SK-N-SH (cell line): ENCODE results near the gene DSG4. TPM values are rescaled to one million over a fixed set of nuclear protein-coding genes. Genes with fewer than 3 reads are reported as not detected.

ENCODE experiments used
- CTCF ChIA-PET: fragments of 300-600, 350-600 bp; formaldehyde crosslinking; extraction: SDS; loops from one replicate; lab custom pipeline; 2021; lab: Yijun Ruan, JAX
- POLR2A ChIA-PET: fragments of 350-600 bp; sonication (Branson Sonifier 250); formaldehyde crosslinking; extraction: SDS; loops from one replicate; lab custom pipeline; 2020; ENCODE audit warnings: antibody characterized with exemption, inconsistent platforms; lab: Yijun Ruan, JAX
- DNase-seq: peaks from one replicate; pipeline ENCODE4 v3.0.0; 2012
- H2AFZ ChIP-seq: fragments of 200-600 bp; sonication (generic); 2 replicates; pipeline ENCODE4 v1.8.1; 2016; ENCODE audit warnings: antibody characterized with exemption, mild to moderate bottlenecking, low read depth
- H3F3A ChIP-seq: fragments of 200-600 bp; sonication (generic); replicated peaks from 2 replicates; pipeline ENCODE3; 2016; ENCODE audit warnings: antibody characterized with exemption, mild to moderate bottlenecking; ENCODE audit not compliant: insufficient read depth
- H3K27ac ChIP-seq, 2 experiments: fragments of 200-500 bp in 1 of 2; fragments of 200-600 bp in 1 of 2; sonication (Bioruptor generic) in 1 of 2; sonication (generic), shearing (Covaris generic) in 1 of 2; 2 replicates each; pipeline versions ENCODE4 v1.5.1 to v1.6.1; 2014 to 2016; ENCODE audit warnings: low read depth in 2 of 2, inconsistent platforms in 1 of 2, low read length in 1 of 2, mild to moderate bottlenecking in 1 of 2, mixed read lengths in 1 of 2
- H3K27me3 ChIP-seq: fragments of 200-600 bp; sonication (generic), shearing (Covaris generic); 2 replicates; pipeline ENCODE4 v1.6.1; 2016; ENCODE audit warnings: mixed run types; ENCODE audit not compliant: insufficient read depth
- H3K36me3 ChIP-seq, 2 experiments: fragments of 200-500 bp in 1 of 2; fragments of 200-600 bp in 1 of 2; sonication (Bioruptor generic) in 1 of 2; sonication (generic) in 1 of 2; replicated peaks in 1 of 2; 2 replicates each; pipeline versions ENCODE3 to v1.5.1; 2014 to 2016; ENCODE audit warnings: low read length in 1 of 2, mild to moderate bottlenecking in 1 of 2; ENCODE audit not compliant: insufficient read depth in 2 of 2, control insufficient read depth in 1 of 2
- H3K4me1 ChIP-seq, 2 experiments: fragments of 200-500 bp in 1 of 2; fragments of 200-600 bp in 1 of 2; sonication (Bioruptor generic) in 1 of 2; sonication (generic), shearing (Covaris generic) in 1 of 2; 2 replicates each; pipeline versions ENCODE4 v1.5.1 to v1.6.1; 2014 to 2016; ENCODE audit warnings: low read depth in 1 of 2, low read length in 1 of 2, mixed run types in 1 of 2; ENCODE audit not compliant: insufficient read depth in 2 of 2, control insufficient read depth in 1 of 2
- H3K4me2 ChIP-seq: fragments of 200-600 bp; sonication (generic), shearing (Covaris generic); 2 replicates; pipeline ENCODE4 v1.6.1; 2017; ENCODE audit warnings: mixed run types
- H3K4me3 ChIP-seq, 2 experiments: fragments of 200-500 bp in 1 of 2; fragments of 200-600 bp in 1 of 2; sonication (Bioruptor generic) in 1 of 2; sonication (generic), shearing (Covaris generic) in 1 of 2; 2 replicates each; pipeline versions ENCODE4 v1.5.1 to v1.8.1; 2014 to 2016; ENCODE audit warnings: low read depth in 2 of 2, inconsistent platforms in 1 of 2, low read length in 1 of 2, mild to moderate bottlenecking in 1 of 2, mixed read lengths in 1 of 2, moderate library complexity in 1 of 2
- H3K79me2 ChIP-seq: fragments of 200-600 bp; sonication (generic); 2 replicates; pipeline ENCODE4 v1.8.1; 2017; ENCODE audit warnings: mild to moderate bottlenecking; ENCODE audit not compliant: insufficient read depth
- H3K9ac ChIP-seq: fragments of 200-600 bp; sonication (generic); 2 replicates; pipeline ENCODE4 v1.6.1; 2017; ENCODE audit warnings: mixed run types
- H3K9me2 ChIP-seq: fragments of 200-600 bp; sonication (generic); 2 replicates; pipeline ENCODE4 v1.6.1; 2017; ENCODE audit warnings: mixed run types
- H3K9me3 ChIP-seq: fragments of 200-600 bp; sonication (generic); 2 replicates; pipeline ENCODE4 v1.6.1; 2017; ENCODE audit warnings: mixed run types, mild to moderate bottlenecking, moderate library complexity
- H4K20me1 ChIP-seq: fragments of 200-600 bp; sonication (generic); 2 replicates; pipeline ENCODE4 v1.6.1; 2017; ENCODE audit warnings: mild to moderate bottlenecking, mixed run types; ENCODE audit not compliant: insufficient read depth
- CHD2 ChIP-seq: fragments of 150-350 bp; IDR thresholded peaks from 2 replicates; pipeline ENCODE4 v1.6.1; 2018; ENCODE audit warnings: low read length; ENCODE audit not compliant: partially characterized antibody
- ELF1 ChIP-seq: IDR thresholded peaks from 2 replicates; pipeline ENCODE4 v1.4.0; 2012
- EP300 ChIP-seq, 2 experiments: IDR thresholded peaks; 2 replicates each; pipeline versions ENCODE4 v1.4.0 to v1.6.1; 2012; ENCODE audit warnings: borderline replicate concordance in 1 of 2, low read depth in 1 of 2, low read length in 1 of 2
- FOSL2 ChIP-seq: IDR thresholded peaks from 2 replicates; pipeline ENCODE4 v1.4.0; 2012; ENCODE audit warnings: low read depth, mild to moderate bottlenecking, moderate library complexity, borderline replicate concordance
- FOXJ3 ChIP-seq: sonication (generic); formaldehyde crosslinking; IDR thresholded peaks from 2 replicates; pipeline ENCODE4 v1.5.1; 2020; ENCODE audit warnings: mild to moderate bottlenecking, missing genetic modification reagents
- FOXM1 ChIP-seq: IDR thresholded peaks from 2 replicates; pipeline ENCODE4 v1.4.0; 2012; ENCODE audit warnings: low read depth, mild to moderate bottlenecking
- GABPA ChIP-seq: IDR thresholded peaks from 2 replicates; pipeline ENCODE4 v1.4.0; 2012; ENCODE audit warnings: low read depth, mild to moderate bottlenecking
- IRF3 ChIP-seq: fragments of 150-350 bp; IDR thresholded peaks from 2 replicates; pipeline ENCODE4 v1.6.1; 2016; ENCODE audit warnings: mild to moderate bottlenecking, low read depth, low read length
- JUND ChIP-seq: IDR thresholded peaks from 2 replicates; pipeline ENCODE4 v1.4.0; 2012
- NFIC ChIP-seq: IDR thresholded peaks from 2 replicates; pipeline ENCODE4 v1.4.0; 2012; ENCODE audit warnings: borderline replicate concordance
- POLR2AphosphoS5 ChIP-seq: IDR thresholded peaks from 2 replicates; pipeline ENCODE4 v1.6.1; 2012; ENCODE audit warnings: low read depth, low read length
- RCOR1 ChIP-seq: fragments of 150-350 bp; IDR thresholded peaks from 2 replicates; pipeline ENCODE4 v1.6.1; 2017; ENCODE audit warnings: antibody characterized with exemption, low read length
- RFX5 ChIP-seq: IDR thresholded peaks from 2 replicates; pipeline ENCODE4 v1.6.1; 2012; ENCODE audit warnings: mild to moderate bottlenecking, improper control_type of control experiment, low read length
- RXRA ChIP-seq: IDR thresholded peaks from 2 replicates; pipeline ENCODE4 v1.4.0; 2012; ENCODE audit warnings: low read depth, mild to moderate bottlenecking, borderline replicate concordance
- TAF1 ChIP-seq: IDR thresholded peaks from 2 replicates; pipeline ENCODE4 v1.6.1; 2012; ENCODE audit warnings: low read depth, mild to moderate bottlenecking, low read length, moderate library complexity, borderline replicate concordance
- TCF12 ChIP-seq: IDR thresholded peaks from 2 replicates; pipeline ENCODE4 v1.4.0; 2012
- TEAD4 ChIP-seq: IDR thresholded peaks from 2 replicates; pipeline ENCODE4 v1.4.0; 2012; ENCODE audit warnings: mild to moderate bottlenecking, borderline replicate concordance; ENCODE audit not compliant: insufficient read depth
- USF1 ChIP-seq: IDR thresholded peaks from 2 replicates; pipeline ENCODE4 v1.4.0; 2012; ENCODE audit warnings: low read depth, borderline replicate concordance
- USF2 ChIP-seq: fragments of 150-350 bp; IDR thresholded peaks from 2 replicates; pipeline ENCODE4 v1.6.1; 2017; ENCODE audit warnings: antibody characterized with exemption, low read length, low read depth, borderline replicate concordance
- ZBTB33 ChIP-seq: IDR thresholded peaks from 2 replicates; pipeline ENCODE4 v1.4.0; 2012; ENCODE audit warnings: low read depth, borderline replicate concordance
- WGBS: methylation state at CpG from one replicate; pipeline ENCODE4 v1.1.6; 2017; ENCODE audit warnings: low lambda C conversion rate; 5-methylcytosine and 5-hydroxymethylcytosine counted together
- polyA plus RNA-seq, 3 experiments: library from polyadenylated mRNA; depleted of rRNA; stranded (reverse); fragments of >200 nt; gene quantifications; 2 replicates each; pipeline ENCODE4 v1.2.3, GENCODE V29; 2012

DSG4 gene
- polyA plus RNA-seq, 1 of the 3 experiments (the other 2 are of a cell fraction), result not detected

GRCh38 chr18:31432316-31432715, 55.7 kb downstream of the DSG4 start:
- Histone ChIP-seq H3K9ac (no peak overlapping the region), H3F3A (no peaks in the 10 kb centered on the region), H3K4me3 (no peak overlapping the region), H3K27me3 (no peaks in the 10 kb centered on the region; the same call in 1 of the 2 replicates), H3K9me2 (no peaks in the 10 kb centered on the region), H3K27ac (no peak overlapping the region), H3K4me2 (no peak overlapping the region), H3K36me3 (no peaks in the 10 kb centered on the region), H3K9me3 (no peaks in the 10 kb centered on the region), H2AFZ (no peak overlapping the region), H4K20me1 (no peaks in the 10 kb centered on the region), H3K79me2 (no peaks in the 10 kb centered on the region), H3K4me1 (no peaks in the 10 kb centered on the region)
- 6% methylated on average over 1 of the region's 1 CpG for WGBS
- DNase-seq, result no peak
- TF ChIP-seq RCOR1 (no peak), TAF1 (no peak), USF2 (no peak), NFIC (no peak), JUND (no peak), TCF12 (no peak), ELF1 (no peak), GABPA (no peak), IRF3 (no peak), POLR2AphosphoS5 (no peak)
- ChIA-PET CTCF (no interaction called here), POLR2A (no interaction called here)

- POLR2A ChIA-PET, result interaction anchor here (0.6 kb wide), 1 partner anchor 747 kb away, joined by 3 read pairs; no protein-coding TSS in a partner anchor
Measured at GRCh38 chr18:31436825-31437224, 60.2 kb downstream of the DSG4 start.

More at GRCh38 chr18:31436825-31437224, 60.2 kb downstream of the DSG4 start:
- DNase-seq, result no peak
- Histone ChIP-seq H4K20me1 (no peaks in the 10 kb centered on the region), H3K79me2 (no peaks in the 10 kb centered on the region), H3K9me2 (no peaks in the 10 kb centered on the region), H3K9me3 (no peaks in the 10 kb centered on the region), H3F3A (no peaks in the 10 kb centered on the region), H2AFZ (no peak overlapping the region), H3K4me3 (no peak overlapping the region), H3K27ac (no peak overlapping the region), H3K36me3 (no peaks in the 10 kb centered on the region), H3K4me1 (no peaks in the 10 kb centered on the region), H3K9ac (no peak overlapping the region), H3K27me3 (peaks cover 10% of the 10 kb centered on the region; the same call in 1 of the 2 replicates), H3K4me2 (no peak overlapping the region)
- 1% methylated on average over 3 of the region's 3 CpGs for WGBS
- CTCF ChIA-PET, result no interaction called here
- TF ChIP-seq ELF1 (no peak), TEAD4 (no peak), FOSL2 (no peak), RFX5 (no peak), FOXM1 (no peak), RXRA (no peak), GABPA (no peak), TCF12 (no peak), EP300 (IDR thresholded peaks at IDR 0.05; ENCODE audit: borderline replicate concordance in 1 of 2, low read depth in 1 of 2, low read length in 1 of 2) (no peak), TAF1 (no peak), ZBTB33 (no peak), JUND (no peak), FOXJ3 (CRISPR knock-in tag) (no peak), CHD2 (no peak), USF1 (no peak), USF2 (no peak)
